Eye (tissue), 1 donor: ENCODE data around the gene HNRNPA1.
A peak's percentile ranks its signal among the peaks of the same experiment; 100 is the strongest.
"Not testable (repeated sequence)": the region's sequence is repeated elsewhere in the genome, so short reads cannot be mapped to it uniquely, and the experiment has no call there.

Experiments used
- DNase-seq: peaks from one replicate; pipeline ENCODE4 v3.0.0-alpha.2; 2015

The HNRNPA1 gene

DNA sequence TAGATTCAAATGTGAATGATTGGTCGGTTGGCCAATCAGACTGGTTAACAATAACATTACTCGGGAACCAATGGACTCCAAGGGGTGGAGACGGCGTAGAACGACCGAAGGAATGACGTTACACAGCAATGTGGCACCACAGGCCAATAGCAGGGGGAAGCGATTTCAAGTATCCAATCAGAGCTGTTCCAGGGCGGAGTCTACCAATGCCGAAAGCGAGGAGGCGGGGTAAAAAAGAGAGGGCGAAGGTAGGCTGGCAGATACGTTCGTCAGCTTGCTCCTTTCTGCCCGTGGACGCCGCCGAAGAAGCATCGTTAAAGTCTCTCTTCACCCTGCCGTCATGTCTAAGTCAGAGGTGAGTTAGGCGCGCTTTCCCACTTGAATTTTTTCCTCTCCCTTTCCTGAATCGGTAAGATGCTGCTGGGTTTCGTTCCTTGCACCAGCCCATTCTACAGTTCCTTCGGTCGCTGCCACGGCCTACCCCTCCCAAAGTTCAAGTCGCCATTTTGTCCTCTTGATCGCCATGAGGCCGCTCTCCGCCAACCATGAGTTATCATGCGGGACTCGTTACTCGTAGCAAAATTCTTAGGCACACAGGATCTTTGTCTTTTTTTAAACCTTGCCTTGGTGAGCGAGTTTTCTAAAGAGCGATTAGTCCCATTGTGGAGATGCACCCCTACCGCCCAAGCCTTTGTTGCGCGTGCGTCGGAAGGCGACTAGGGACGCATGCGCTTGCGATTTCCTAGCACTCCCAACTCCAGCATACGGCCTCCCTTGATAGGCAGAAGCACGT is at the start of gene HNRNPA1:
Gene HNRNPA1, plus strand, starts transcription at position 259 of the 793 bp plus-strand sequence. Its CDS starts 82 bp downstream, at position 341.
- DNase-seq: peak; percentile 99

DNA sequence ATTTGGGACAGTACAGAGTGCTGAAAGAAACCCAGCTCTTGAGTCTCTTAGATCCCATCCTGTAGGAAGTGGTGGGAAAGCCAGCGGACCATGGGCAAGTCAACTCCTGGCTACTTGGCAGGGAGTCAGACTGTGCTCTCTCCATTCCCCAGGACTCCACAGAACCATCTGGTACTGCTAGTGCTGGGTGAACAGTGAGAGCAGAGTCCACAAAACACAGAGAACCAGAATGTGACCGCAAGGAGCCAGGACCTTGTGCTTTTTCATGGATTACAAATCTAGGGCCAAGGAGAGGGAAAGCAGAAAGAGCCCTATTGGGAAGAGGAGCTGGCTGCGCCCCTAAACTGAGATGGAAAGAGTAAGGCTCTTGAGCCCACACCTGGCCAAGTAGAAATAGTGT is 49.3 kb upstream of the HNRNPA1 start:
- not testable (repeated sequence) for DNase-seq

DNA sequence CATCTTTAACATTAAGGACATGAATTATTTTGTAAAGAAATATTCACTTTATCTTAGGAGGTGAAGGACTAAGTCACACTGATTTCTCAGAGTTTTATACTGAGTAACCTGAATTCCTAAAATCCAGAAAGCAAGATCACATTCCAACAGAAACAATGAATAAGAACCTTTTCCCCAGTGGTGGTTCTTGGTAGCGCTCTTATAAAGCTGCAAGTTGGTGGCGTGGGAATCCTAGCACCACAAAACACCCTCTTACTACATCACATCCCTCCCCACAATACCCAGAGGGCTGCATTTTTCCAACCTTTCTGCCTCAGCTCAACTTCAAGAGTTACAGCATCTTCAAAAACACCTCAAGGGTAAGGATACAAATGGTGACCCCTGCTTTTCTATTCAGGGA is 47.7 kb upstream of the HNRNPA1 start:
- DNase-seq: no peak

DNA sequence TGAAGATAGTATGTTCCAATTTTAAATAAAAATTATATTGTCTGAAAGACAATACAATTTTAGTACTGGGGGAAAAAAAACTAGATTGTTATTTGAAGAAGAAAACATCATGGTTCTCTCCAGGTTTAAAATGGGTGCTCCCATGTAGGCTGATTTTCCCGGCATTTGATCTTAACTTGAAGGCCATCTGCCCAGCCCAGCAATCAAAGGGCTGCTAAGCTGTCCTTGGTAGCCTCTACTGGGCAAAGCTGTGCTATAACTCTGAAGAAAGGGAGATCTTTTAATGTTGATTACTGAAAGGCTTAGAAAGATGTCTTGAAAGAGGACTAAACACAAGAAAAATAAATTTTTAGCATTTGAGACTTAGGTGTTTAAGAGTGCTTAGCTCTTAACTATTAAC is 42.0 kb upstream of the HNRNPA1 start:
- no peak for DNase-seq

DNA sequence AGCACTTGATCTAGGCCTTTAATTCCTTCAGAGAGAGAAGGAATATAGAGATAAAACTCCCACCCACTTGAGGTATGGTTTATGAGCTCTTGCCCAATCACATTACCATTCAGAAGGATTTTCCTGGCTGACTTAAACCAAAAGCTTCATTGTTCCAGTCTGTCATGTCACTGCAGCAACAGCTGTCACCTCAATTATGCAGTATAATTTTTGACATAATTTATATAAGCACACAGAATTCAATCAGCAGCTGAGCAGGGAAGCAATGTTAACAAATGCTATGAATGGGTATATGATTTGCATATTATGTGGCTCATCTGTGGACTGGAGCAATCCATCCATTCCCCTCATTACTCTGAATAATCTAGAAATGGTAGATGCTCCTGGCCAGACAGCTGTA is 40.9 kb upstream of the HNRNPA1 start:
- DNase-seq: peak; percentile 38

DNA sequence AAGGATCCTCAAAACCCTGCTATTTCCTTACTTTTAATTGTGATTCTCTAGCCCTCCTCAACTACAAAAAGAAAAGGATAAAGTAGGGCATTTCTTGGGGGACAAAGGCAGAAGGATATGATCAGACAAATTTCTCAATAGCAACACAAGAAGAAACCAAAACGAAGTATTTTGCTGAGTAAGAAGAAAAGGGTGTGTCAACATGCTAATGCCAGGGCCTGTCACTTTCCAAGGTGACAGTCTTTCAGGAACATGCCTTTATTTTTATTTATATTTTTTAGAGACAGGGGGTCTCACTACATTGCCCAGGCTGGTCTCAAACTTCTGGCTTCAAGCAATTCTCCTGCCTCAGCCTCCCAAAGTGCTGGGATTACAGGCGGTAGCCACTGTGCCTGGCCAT is 40.4 kb upstream of the HNRNPA1 start:
- no peak for DNase-seq

DNA sequence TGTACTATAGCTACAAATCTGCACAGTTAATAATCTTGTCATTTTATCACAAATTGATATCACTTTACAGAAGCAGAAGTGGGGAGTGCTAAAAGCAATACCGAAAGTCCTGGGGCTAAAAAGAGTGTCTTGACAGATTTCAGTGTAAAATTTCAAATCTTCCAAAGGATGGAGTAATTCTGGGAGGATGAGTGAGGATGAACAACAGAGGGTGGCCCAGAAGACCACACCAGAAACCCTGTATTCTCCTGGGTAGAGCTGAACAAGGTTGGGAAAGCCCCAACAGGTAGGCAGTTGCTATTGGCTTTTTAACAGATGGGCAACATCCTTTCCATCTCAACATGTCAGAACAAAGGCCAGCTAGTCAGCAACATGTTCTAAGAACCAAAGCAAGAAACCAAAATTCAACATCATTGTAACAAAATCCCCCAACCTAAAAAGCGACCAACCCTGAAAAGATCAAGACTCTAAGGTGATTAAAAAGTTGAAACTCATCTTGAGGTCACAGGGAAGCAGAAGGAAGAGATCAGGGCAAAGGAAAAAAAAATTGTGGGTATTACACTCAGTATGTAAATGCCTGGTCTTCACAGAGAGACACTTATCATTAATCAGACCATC is 39.4 kb upstream of the HNRNPA1 start:
- no peak for DNase-seq

DNA sequence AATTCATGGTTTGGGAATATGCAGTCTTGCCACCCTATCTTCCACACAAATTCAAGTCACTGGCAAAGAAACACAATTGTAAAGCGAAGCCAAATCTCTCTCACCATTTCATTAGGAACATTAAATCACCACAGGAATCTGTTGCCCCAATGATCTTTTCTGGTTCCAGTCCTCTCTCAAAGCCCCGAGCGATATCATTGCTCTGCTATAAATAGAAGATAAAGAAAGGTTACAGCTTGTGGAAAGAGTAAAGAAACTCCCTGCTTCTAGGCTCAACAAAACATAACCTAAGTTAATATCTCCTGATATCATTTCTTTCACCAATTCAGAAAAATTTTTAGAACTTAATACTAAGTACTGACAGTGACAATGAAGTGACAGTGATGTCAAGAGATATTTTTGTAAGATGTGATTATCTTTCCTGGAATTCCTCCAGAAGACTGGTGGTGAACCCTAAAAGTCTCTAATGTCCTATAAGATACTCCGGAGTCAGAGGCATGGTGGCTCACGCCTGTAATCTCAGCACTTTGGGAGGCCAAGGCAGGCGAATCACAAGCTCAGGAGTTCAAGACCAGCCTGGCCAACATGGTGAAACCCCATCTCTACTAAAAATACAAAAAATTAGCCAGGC is 34.4 kb upstream of the HNRNPA1 start:
- DNase-seq: no peak

DNA sequence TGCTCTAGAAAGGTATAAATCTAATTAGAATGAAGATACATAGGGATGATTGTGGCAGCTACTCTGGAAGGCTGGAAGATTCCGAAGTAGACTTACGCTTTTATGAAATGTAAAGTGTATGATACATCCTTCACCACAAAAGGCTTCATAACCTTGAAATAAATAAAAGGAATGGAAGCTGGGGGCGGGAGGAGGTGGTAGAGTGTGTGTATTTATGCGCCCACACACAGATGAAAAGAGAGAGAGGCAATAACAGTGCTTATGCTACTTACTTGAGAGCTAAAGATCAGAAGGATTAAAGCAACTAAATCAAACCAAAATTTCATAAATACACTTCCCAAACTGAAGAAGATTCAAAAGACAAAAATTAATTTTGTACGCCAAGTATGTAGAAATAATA is 31.0 kb upstream of the HNRNPA1 start:
- DNase-seq: no peak

DNA sequence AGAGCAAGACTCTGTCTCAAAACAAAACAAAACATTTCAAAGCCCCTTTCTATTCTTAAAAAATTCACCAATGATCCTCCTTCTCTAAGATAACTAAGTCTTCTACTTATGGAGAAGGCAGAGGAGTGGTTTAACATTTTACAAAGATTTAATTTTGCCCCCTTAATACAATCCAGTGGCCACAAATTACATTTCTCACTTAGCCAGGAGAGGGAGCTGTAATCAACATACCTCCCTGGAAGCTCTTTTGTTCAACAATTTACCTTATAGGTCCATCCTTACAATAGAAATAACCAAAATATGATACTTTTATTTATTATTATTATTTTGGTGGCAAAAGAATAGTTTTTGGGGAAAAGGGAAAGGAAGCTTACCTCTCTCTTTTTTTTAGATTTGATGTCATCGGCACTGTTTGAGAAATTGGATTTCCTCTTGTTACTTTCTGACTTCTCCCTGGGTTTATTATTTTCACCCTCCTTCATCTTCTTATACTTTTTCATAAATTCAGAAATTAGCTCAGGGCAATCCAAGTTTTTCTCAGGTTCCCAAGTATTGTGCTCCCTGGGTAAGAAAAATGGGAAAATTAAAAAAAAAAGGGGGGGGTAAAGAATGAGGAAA is 28.8 kb upstream of the HNRNPA1 start:
- DNase-seq: peak; percentile 73

DNA sequence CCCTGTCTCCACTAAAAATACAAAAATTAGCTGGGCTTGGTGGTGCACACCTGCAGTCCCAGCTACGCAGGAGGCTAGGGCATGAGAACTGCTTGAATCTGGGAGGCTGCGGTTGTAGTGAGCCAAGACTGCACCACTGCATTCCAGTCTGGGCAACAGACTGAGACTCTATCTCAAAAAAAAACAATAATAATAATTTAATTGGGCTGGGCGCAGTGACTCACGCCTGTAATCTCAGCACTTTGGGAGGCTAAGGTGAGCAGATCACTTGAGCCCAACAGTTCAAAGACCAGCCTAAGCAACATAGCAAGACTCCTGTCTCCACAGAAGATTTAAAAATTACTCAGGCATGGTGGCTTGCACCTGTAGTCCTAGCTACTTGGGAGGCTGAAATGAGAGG is 27.3 kb upstream of the HNRNPA1 start:
- no peak for DNase-seq

DNA sequence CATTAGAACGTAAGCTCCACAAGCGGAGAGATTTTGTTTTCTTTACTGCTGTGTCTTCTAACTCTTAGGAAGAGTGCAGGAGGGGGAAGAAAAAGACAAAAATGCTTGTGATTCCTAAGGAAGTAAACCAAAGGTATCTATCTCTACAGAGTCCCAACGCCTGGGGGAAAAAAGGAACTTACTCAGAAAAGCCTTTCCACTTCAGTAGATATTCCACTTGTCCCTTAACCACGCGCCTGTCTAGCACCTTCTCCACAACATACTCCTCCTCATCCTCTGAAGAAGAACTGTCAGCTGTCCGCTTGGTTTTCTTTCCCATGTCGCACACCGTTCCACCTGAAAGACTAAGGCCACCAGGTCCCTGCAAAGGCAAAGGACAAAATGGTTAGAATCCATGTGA is 23.2 kb upstream of the HNRNPA1 start:
- DNase-seq: no peak

DNA sequence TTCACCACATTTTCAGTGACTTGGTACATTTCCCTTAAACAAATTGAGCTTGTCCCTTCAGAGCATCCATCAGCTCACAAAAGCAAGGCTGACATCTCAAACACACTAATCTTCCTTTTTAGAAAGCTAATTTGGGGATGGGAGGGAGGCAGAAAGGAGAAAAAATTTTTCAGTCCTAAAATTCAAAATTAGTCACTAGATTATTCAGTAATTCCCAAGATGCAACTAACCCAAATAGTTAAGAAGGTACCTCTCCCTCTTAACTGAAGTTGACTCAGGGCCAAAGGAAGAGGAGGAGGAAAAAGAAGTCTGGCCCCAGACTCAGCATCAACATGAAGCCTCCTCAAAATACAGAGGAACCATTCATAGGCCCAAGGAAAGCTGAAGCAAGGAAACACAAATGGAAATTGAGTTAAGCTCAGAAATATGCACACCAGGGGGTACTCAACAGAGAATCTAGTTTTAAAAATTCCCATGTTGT is 22.3 kb upstream of the HNRNPA1 start:
- DNase-seq: peak; percentile 55

DNA sequence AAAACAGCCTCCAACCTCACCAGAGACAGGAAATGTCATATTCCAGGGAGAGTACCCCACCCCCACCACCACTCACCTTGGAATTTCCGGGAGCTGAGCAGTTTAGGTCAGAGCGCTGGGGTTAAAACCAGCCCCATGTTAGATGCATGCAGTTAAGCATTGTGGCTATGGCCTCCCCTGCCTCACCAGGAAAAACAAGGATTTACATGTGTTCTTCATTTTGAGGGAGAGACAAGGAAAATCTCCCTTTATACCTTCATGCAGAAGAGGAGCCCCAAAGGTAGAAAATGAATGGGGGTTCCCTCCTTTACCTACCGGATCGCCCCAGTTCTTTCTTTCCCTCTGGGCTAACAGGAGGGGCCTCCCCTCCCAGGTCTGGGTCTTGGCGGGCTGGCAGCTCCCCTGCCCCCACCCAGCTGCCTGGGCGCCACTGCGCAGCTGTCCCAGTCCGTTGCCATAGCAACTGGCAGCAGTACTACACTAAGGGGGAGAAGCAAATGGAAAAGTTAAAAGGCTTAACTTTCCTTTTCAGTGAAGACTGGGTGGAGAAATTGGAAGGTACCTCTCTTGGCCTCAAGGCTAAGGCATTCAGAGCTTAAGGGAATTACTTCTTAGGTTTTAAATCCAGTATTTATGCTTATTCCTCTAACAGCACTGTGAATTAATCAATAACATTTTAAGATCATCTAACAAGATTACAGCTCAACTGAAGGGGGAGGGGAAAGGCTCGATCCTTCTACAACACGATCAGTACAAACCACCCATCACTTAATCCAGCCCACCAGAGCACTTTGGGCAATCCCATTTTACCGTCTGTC is 21.1 kb upstream of the HNRNPA1 start:
- DNase-seq: peak; percentile 95

DNA sequence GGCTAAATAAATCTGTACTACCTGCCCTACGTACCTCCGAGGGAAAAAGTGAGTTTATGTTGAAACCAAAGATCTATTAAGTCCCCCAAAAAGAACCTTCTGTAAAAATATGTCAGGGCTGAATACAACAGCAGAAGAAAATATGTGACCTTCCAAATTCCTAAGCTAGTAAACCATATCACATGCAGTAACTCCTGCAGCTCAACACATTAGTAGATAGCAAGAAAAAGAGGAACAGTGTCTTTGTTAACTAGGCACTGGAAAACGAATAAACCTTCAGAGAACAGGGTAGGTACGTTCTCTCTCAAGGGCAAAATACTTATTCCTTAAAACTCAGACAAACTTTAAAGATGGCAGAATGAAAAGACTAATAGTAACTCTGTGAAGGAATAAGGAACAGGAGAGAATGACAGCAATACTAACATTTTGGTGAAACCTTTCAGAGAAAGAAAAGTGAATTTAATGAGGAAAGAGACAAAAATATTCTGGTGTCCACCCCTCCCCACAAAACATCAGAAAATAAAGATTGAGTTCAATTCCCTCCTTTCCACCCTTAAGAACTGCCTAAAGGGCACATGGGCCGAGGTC is 18.6 kb upstream of the HNRNPA1 start:
- DNase-seq: no peak

DNA sequence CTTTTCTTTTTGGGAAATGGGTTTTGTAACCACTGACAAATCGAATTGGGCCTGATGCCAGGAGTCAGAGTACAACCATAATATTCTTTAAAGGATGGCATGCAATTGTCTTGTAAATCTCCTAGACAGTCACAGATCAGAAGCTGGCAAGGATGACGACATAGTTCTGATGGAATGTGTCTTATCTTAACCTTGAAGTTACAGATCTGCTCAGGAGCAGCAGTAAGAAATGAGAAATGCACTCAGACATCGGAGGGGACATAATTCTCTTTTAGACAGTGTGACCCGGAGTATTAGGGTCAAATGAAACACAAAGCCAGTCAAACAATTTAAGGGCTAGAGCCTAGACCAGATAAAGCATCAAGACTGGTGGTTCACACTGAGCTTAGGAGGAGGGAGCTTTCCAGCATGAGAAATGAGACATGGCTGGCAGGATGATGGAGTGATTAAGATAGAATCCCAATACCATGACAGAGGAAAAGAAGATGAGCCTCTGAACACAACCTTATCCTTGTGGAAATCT is 18.1 kb upstream of the HNRNPA1 start:
- DNase-seq: peak; percentile 59

DNA sequence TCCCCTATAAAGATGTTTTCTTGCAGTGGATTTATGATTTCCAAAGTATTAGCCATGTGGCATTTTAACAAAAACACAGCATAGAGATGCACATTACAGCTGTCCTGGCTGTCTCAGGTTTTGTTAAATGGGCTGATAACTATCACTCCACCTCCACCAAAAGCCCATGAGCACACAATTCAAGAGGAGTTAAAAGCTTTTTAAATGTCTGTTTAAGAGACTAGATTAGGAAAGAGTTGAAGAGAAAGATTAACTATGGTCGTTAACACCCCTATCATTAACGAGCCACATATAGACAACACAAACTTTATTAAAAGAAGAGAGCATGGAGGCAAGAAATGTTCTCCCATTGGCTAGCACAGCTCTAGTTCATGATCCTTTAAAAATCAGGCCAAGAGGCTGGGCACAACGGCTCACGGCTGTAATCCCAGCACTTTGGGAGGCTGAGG is 15.1 kb upstream of the HNRNPA1 start:
- DNase-seq: no peak

DNA sequence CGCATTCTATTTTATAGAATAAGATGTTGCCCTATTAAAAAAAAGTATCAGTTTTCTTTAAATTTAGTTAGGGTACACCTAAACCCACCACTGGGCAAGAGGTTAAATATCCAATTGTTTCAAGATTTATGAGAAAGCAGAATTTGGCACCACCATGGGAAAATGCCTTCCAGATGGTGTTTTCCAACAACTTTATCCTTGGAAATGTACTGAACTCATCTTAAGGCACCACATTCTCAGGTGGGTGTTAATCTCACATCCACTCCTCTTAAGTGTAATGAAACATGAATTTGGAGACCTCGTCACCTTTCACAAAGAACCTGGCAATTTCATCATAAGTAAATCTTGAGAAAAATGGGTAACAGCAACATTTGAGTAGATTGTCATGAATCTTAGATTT is 13.7 kb upstream of the HNRNPA1 start:
- DNase-seq: no peak

DNA sequence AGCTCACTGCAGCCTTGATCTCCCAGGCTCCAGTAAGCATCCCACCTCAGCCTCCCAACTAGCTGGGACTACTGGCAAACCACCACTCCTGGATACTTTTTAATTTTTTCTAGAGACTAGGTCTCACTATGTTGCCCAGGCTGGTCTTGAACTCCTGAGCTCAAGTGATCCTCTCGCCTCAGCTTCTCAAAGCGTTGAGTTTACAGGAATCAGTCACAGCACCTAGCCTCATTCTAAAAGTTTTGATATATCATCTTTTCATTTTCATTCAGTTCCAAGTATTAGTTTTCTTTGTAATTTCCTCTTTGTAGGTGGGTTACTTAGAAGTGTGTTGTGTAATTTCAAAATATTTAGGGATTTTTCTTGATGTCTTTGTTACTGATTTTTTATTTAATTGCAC is 10.2 kb upstream of the HNRNPA1 start:
- no peak for DNase-seq

DNA sequence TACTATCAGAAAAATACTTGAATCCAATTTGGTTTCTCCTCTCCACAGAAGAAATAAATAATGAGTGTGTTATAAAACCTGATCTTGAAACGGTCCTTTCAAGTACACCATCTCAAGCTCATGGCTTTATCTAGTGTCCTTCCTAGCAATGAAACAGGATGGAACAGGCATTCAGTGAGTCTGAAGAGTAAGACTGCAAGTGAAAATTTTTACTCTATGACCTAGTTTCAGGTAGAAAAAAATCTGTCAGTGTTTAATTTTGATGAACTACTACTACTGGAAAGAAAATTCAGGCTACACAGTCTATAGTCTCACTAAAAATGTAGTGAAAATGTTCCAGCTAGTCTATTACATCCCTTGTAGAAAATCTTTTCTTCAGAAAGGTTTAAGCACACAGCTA is 8.3 kb upstream of the HNRNPA1 start:
- DNase-seq: no peak

DNA sequence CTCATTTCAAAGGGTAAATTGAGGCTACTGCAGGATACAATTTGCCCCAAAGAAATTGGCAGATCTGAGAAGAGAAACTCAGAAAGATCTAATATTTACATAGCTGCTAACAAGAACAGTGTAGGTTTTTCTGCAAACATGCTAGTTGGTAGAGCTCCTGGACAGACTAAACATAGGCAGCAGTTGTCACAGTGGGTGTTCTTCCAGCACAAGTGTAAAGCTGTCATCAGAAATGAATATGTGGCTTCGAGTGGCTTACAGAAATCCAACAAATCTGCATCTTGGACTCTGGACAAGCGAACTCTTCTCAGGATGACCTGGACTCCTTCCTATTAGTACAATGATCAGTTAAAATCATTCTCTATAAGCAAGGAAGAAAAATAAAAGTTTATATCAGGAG is 6.5 kb upstream of the HNRNPA1 start:
- DNase-seq: no peak

DNA sequence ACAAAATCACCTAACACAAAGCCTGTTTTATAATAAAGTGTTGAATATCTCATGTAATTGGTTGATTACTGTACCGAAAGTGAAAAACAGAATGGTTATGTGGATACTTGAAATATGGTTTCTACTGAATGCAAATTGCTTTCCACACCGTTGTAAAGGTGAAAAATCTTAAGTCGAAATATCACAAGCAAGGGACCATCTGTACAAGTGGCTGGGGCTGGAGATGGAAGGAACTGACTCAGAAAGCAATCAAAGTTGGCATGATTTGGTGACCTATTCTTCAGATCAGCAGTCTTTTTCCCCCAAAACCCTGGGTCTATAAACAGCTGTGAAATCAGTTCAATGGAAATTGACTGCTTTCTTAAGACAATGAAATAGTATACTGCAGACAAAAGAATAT is 4.2 kb upstream of the HNRNPA1 start:
- DNase-seq: no peak
